GM21447 (cell line): ENCODE results near the gene ARMC9.
"Not testable (repeated sequence)": the region's sequence is repeated elsewhere in the genome, so short reads cannot be mapped to it uniquely, and the experiment has no call there.

ENCODE experiments used
- ATAC-seq: cut with Tn5 transposase; IDR thresholded peaks from one replicate; pipeline ENCODE4 v1.9.1; 2021; ENCODE audit not compliant: unreplicated experiment

ARMC9 gene

GRCh38 chr2:231182513-231182899 lies 15.9 kb upstream of the ARMC9 start:
- no peak for ATAC-seq

GRCh38 chr2:231183851-231184250 lies 14.6 kb upstream of the ARMC9 start:
- ATAC-seq = no peak

- ATAC-seq = no peak
These were observed 14.1 kb upstream of the ARMC9 start for GRCh38 chr2:231184319-231184718.

GRCh38 chr2:231185050-231185725 lies 13.2 kb upstream of the ARMC9 start:
- no peak for ATAC-seq

GRCh38 chr2:231185886-231186285 lies 12.5 kb upstream of the ARMC9 start:
- ATAC-seq = no peak

- no peak for ATAC-seq
These were observed 12.1 kb upstream of the ARMC9 start for GRCh38 chr2:231186325-231186724.

GRCh38 chr2:231187736-231188505 lies 10.5 kb upstream of the ARMC9 start:
- ATAC-seq = no peak

GRCh38 chr2:231188506-231189170 lies 9.8 kb upstream of the ARMC9 start:
- no peak for ATAC-seq

- ATAC-seq = no peak
These were observed 9.3 kb upstream of the ARMC9 start for GRCh38 chr2:231189171-231189530.

GRCh38 chr2:231189571-231190495 lies 8.6 kb upstream of the ARMC9 start:
- ATAC-seq = no peak

- no peak for ATAC-seq
These were observed 7.8 kb upstream of the ARMC9 start for GRCh38 chr2:231190531-231191197.

- ATAC-seq = no peak
These were observed 6.2 kb upstream of the ARMC9 start for GRCh38 chr2:231191896-231192872.

- ATAC-seq = no peak
These were observed 5.2 kb upstream of the ARMC9 start for GRCh38 chr2:231193216-231193615.

GRCh38 chr2:231196592-231196991 lies 1.8 kb upstream of the ARMC9 start:
- ATAC-seq = no peak

GRCh38 chr2:231197196-231197595 lies 1.2 kb upstream of the ARMC9 start:
- not testable (repeated sequence) for ATAC-seq

GRCh38 chr2:231197706-231198290 lies 633 bp upstream of the ARMC9 start:
- ATAC-seq = no peak

- ATAC-seq = no peak
These were observed 788 bp downstream of the ARMC9 start for GRCh38 chr2:231199219-231199618.

GRCh38 chr2:231200805-231201474 lies 2.5 kb downstream of the ARMC9 start:
- no peak for ATAC-seq

- no peak for ATAC-seq
These were observed 3.0 kb downstream of the ARMC9 start for GRCh38 chr2:231201475-231201814.
